MCF 10A (cell line): ENCODE measurements around the gene CFAP46. TPM values are rescaled to one million over a fixed set of nuclear protein-coding genes. Genes with fewer than 3 reads are reported as not detected.
"Not testable (repeated sequence)": the region's sequence is repeated elsewhere in the genome, so short reads cannot be mapped to it uniquely, and the experiment has no call there.

Source experiments
- BruUV-seq: library from RNA; stranded (reverse); fragments of 400-500 nt; replicated peaks from 2 replicates; lab custom pipeline; 2021; lab: Mats Ljungman, UMichigan
- CTCF ChIA-PET: fragments of 300-600 bp; sonication (Branson Sonifier 250); formaldehyde crosslinking; extraction: SDS; loops from one replicate; lab custom pipeline; 2021; ENCODE audit warnings: antibody characterized with exemption, inconsistent platforms; lab: Yijun Ruan, JAX
- POLR2A ChIA-PET: fragments of 300-600, 350-650 bp; sonication (Branson Sonifier 250); formaldehyde crosslinking; extraction: SDS; loops from one replicate; lab custom pipeline; 2020; ENCODE audit warnings: antibody characterized with exemption, inconsistent platforms; lab: Yijun Ruan, JAX
- DNase-seq: peaks from one replicate; pipeline ENCODE4 v3.0.0-alpha.2; 2018; ENCODE audit not compliant: unreplicated experiment
- H3K27ac Mint-ChIP-seq: one replicate; pipeline ENCODE4 v1.8.0; 2022; ENCODE audit warnings: mild to moderate bottlenecking, low read depth, mixed read lengths; ENCODE audit not compliant: unreplicated experiment
- H3K27me3 Mint-ChIP-seq: one replicate; pipeline ENCODE4 v1.8.0; 2022; ENCODE audit warnings: mixed read lengths; ENCODE audit not compliant: insufficient read depth, unreplicated experiment
- H3K36me3 Mint-ChIP-seq: one replicate; pipeline ENCODE4 v1.8.0; 2022; ENCODE audit warnings: mild to moderate bottlenecking, moderate library complexity, mixed read lengths; ENCODE audit not compliant: insufficient read depth, unreplicated experiment
- H3K4me1 Mint-ChIP-seq: one replicate; pipeline ENCODE4 v1.8.0; 2022; ENCODE audit warnings: mixed read lengths; ENCODE audit not compliant: insufficient read depth, unreplicated experiment
- H3K4me3 Mint-ChIP-seq: one replicate; pipeline ENCODE4 v1.8.0; 2022; ENCODE audit warnings: mild to moderate bottlenecking, moderate library complexity, mixed read lengths; ENCODE audit not compliant: unreplicated experiment
- H3K9me3 Mint-ChIP-seq: one replicate; pipeline ENCODE4 v1.8.0; 2022; ENCODE audit warnings: mixed read lengths; ENCODE audit not compliant: unreplicated experiment
- CTCF ChIP-seq: fragments of 200-600 bp; IDR thresholded peaks from one replicate; pipeline ENCODE4 v1.8.0; 2022; ENCODE audit warnings: antibody characterized with exemption, mild to moderate bottlenecking; ENCODE audit not compliant: unreplicated experiment
- intact Hi-C: fragments of 100-400 bp; cut with micrococcal nuclease; formaldehyde crosslinking; loops from 2 replicates; pipeline ENCODE4 v1.14.1; 2022
- total RNA-seq: library from RNA; stranded (reverse); gene quantifications from 2 replicates; pipeline ENCODE4 v1.2.3, GENCODE V29; 2022

The CFAP46 gene
- total RNA-seq, 1 experiment from 2014 or later, result 0.33 TPM

DNA sequence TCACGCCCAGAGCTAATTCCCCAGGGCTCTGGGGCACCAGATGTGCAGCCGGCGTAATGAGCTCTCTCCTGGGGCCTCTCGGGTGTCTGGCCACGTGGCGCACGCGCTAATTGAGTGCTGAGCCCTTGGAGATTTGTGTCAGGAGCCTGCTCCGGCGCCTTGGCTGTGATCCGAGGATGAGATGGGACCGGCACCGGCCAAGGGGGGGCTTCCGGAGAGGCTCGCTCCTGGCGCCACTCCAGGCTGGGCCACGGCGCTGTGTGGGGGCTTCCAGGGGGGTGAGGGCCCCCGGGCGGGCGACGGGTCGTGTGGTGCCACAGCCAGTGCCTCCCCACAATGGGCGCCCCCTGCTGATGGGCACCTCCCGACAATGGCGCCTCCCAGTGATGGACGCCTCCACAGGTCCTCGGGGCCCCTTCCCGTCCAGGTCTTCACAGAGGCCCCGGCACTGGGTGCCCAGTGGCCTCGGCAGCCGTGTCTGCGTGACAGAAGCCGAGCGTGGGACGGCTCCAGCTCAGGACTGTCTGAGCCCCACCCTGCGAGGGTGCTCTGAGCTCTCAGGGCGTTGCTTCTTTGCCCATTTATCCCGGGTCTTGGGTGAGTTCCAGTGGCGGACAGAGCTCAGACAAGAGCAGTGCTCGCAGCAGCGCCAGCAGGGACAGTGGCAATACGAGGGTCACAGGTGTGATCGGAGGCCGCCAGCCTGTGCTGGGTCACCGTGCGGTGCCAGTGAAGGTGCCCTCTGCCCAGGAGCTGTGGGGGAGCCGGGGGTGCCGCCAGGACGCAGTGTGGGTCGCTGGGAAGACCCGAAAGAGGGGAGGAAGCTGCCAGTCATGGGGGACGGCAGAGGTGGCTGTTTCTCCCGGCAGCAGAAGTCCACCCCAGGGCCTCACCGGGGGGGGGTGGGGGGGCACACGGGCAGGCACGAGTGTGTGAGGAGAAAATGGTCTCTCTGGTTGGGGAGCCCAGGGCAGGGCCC, 148.2 kb downstream of the CFAP46 start:
- intact Hi-C loops, result loop anchor here (10.0 kb wide), 1 partner anchor 129 kb away; no protein-coding TSS in a partner anchor

DNA sequence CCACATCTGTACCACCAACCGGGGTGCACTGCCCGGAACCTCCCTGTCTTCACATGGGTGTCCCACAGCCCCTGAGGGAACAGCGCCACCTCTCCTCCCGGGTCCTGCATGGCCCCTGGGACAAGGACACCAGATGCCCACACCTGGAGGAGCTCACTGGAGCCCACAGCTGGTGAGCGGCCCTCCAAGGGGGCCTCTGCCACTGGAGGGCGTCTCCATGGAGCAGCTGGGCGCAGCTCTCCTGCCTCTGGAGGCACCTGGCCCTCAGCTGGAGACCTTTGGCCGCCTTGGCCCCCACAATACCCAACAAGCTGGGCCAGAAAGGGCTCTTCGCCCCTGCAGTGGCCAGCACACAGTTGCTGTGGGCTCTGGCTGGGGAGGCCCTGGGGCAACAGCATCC, 149.2 kb downstream of the CFAP46 start:
- TF ChIP-seq CTCF, result no peak
- Mint-ChIP-seq H3K27me3 (no peaks in the 10 kb centered on the region), H3K4me3 (no peak overlapping the region), H3K4me1 (no peaks in the 10 kb centered on the region), H3K36me3 (no peaks in the 10 kb centered on the region), H3K27ac (no peak overlapping the region), H3K9me3 (no peaks in the 10 kb centered on the region)
- intact Hi-C loops, result loop anchor here (10.0 kb wide), 1 partner anchor 128 kb away; no protein-coding TSS in a partner anchor
- BruUV-seq, result no TSS peak
- POLR2A ChIA-PET, result no interaction called here
- CTCF ChIA-PET, result interaction anchor here (0.6 kb wide), 1 partner anchor 464 kb away, joined by 3 read pairs; no protein-coding TSS in a partner anchor
- DNase-seq, result no peak

More for the DNA sequence above, 148.2 kb downstream of the CFAP46 start:
- H3K4me3 Mint-ChIP-seq, result no peak overlapping the region
- no peak for DNase-seq
- H3K27me3 Mint-ChIP-seq, result no peaks in the 10 kb centered on the region
- no peak overlapping the region for H3K27ac Mint-ChIP-seq
- H3K36me3 Mint-ChIP-seq, result no peaks in the 10 kb centered on the region
- ChIA-PET POLR2A (no interaction called here), CTCF (interaction anchor here (0.6 to 1.3 kb wide), 2 partner anchors 139 to 1230 kb away, joined by 3 read pairs; no protein-coding TSS in a partner anchor)
- no peaks in the 10 kb centered on the region for H3K9me3 Mint-ChIP-seq
- BruUV-seq, result no TSS peak
- H3K4me1 Mint-ChIP-seq, result no peaks in the 10 kb centered on the region
- no peak for TF ChIP-seq CTCF

DNA sequence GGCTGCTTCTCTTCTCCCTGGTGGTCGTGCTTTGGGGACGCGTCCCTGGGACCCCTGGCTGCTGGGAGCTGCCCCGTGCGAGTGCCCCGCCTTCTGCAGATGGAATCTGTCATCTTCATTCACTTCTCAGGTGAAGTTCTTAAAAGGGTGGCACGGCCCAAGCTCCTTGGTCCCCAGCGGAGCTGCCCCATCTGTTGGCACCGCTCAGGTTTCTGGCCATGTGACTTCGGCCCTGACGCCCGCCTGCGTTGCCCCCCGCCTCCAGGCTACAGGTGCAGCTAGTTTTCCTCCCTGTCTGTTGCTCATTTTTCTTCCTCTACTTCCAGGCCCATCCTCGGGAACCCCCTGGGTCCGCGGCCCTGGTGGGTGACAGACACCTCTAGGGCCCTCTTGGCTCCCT, 149.6 kb downstream of the CFAP46 start:
- TF ChIP-seq CTCF, result no peak
- Mint-ChIP-seq H3K4me3 (no peak overlapping the region), H3K27me3 (no peaks in the 10 kb centered on the region), H3K9me3 (no peaks in the 10 kb centered on the region), H3K36me3 (no peaks in the 10 kb centered on the region), H3K4me1 (no peaks in the 10 kb centered on the region), H3K27ac (no peak overlapping the region)
- no peak for DNase-seq
- ChIA-PET POLR2A (no interaction called here), CTCF (interaction anchor here (0.6 kb wide), 1 partner anchor 464 kb away, joined by 3 read pairs; no protein-coding TSS in a partner anchor)
- no TSS peak for BruUV-seq
- intact Hi-C loops, result loop anchor here (10.0 kb wide), 1 partner anchor 128 kb away; no protein-coding TSS in a partner anchor

- H3K9me3 Mint-ChIP-seq, CTCF ChIA-PET, H3K4me3 Mint-ChIP-seq, H3K4me1 Mint-ChIP-seq, BruUV-seq, POLR2A ChIA-PET, H3K27ac Mint-ChIP-seq, H3K27me3 Mint-ChIP-seq, DNase-seq, H3K36me3 Mint-ChIP-seq: not testable (repeated sequence)
- intact Hi-C loops, result loop anchor here (10.0 kb wide), 1 partner anchor 127 kb away; no protein-coding TSS in a partner anchor
These were observed 150.3 kb downstream of the CFAP46 start for GRCh38 chr10:132792099-132792498.
